Activated T-helper 2 cell treated with anti-CD3 and anti-CD28 coated beads, Interferon-gamma antibody, Interleukin-2, Interleukin-4, amounts not matched to agents 10 μg/mL and 5 μg/mL and 100 μg/mL, durations not matched to agents 14 hours and 24 hours and 36 hours (primary cell): ENCODE data around the gene RFC5. TPM values are rescaled to one million over a fixed set of nuclear protein-coding genes. Genes with fewer than 3 reads are reported as not detected.
"Not testable (repeated sequence)": the region's sequence is repeated elsewhere in the genome, so short reads cannot be mapped to it uniquely, and the experiment has no call there.

Experiments used
- DNase-seq: peaks from one replicate; pipeline ENCODE4 v3.0.0; 2021; ENCODE audit warnings: low spot score
- H3K27ac Mint-ChIP-seq: one replicate; pipeline ENCODE4 v1.8.0; 2021; ENCODE audit warnings: mixed read lengths
- H3K27me3 Mint-ChIP-seq: one replicate; pipeline ENCODE4 v1.8.0; 2021; ENCODE audit warnings: low read depth, mixed read lengths
- H3K36me3 Mint-ChIP-seq: one replicate; pipeline ENCODE4 v1.8.0; 2021; ENCODE audit warnings: low read depth, mixed read lengths
- H3K4me1 Mint-ChIP-seq: one replicate; pipeline ENCODE4 v1.8.0; 2021; ENCODE audit warnings: low read depth, mixed read lengths
- H3K4me3 Mint-ChIP-seq: one replicate; pipeline ENCODE4 v1.8.0; 2021; ENCODE audit warnings: low read depth, mild to moderate bottlenecking, moderate library complexity, mixed read lengths
- H3K9me3 Mint-ChIP-seq: one replicate; pipeline ENCODE4 v1.8.0; 2021; ENCODE audit warnings: mixed read lengths
- intact Hi-C: fragments of 100-400 bp; cut with micrococcal nuclease; formaldehyde crosslinking; loops from one replicate; pipeline ENCODE4 v1.15.1; 2023
- total RNA-seq: library from RNA; stranded (reverse); gene quantifications from 2 replicates; pipeline ENCODE4 v1.2.3, GENCODE V29; 2022

RFC5 gene
- total RNA-seq, 1 donor from 2014 or later, result 61.9 TPM

DNA sequence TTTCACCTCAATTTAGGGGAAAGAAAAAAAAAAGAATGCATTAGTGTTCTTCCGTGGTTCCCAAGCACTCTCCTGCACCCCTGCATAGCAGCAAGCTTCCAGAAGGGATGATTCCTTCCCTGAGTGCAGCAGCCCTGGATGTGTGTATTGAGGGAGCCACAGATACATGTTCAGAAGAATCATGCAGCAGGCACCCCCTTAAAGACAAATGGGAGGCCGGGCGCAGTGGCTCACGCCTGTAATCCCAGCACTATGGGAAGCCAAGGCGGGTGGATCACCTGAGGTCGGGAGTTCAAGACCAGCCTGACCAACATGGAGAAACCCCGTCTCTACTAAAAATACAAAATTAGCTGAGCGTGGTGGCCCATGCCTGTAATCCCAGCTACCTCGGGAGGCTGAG is 65.0 kb downstream of the RFC5 start:
- H3K36me3 Mint-ChIP-seq, H3K9me3 Mint-ChIP-seq, H3K4me1 Mint-ChIP-seq, DNase-seq, H3K27ac Mint-ChIP-seq, H3K4me3 Mint-ChIP-seq, H3K27me3 Mint-ChIP-seq, intact Hi-C loops: not testable (repeated sequence)

Other genes starting within 250 kb of the RFC5 start
- gene KSR2, start 47.7 kb upstream of the RFC5 start, total RNA-seq, result 0.05 and 0.09 TPM in 2 replicates
- 84.2 and 89.3 TPM in 2 replicates for gene WSB2, start 44.5 kb downstream of the RFC5 start, total RNA-seq
- 9.6 and 11.1 TPM in 2 replicates for gene VSIG10, start 87.3 kb downstream of the RFC5 start, total RNA-seq
- gene PEBP1, start 119.4 kb downstream of the RFC5 start, total RNA-seq, result 177 and 184 TPM in 2 replicates